MG63 (cell line): ENCODE measurements around the gene OR5J2. TPM values are rescaled to one million over a fixed set of nuclear protein-coding genes. Genes with fewer than 3 reads are reported as not detected.
"Not testable (repeated sequence)": the region's sequence is repeated elsewhere in the genome, so short reads cannot be mapped to it uniquely, and the experiment has no call there.

Experiments
- DNase-seq: peaks from one replicate; pipeline ENCODE4 v3.0.0-alpha.2; 2020
- H3K27me3 ChIP-seq: fragments of 250-450 bp; sonication (Bioruptor Pico); 2 replicates; pipeline ENCODE4 v1.5.1; 2020; ENCODE audit warnings: mild to moderate bottlenecking, moderate library complexity
- H3K36me3 ChIP-seq: fragments of 250-450 bp; sonication (Bioruptor Pico); 2 replicates; pipeline ENCODE4 v1.5.1; 2020; ENCODE audit warnings: mild to moderate bottlenecking, moderate library complexity
- H3K4me3 ChIP-seq: fragments of 250-450 bp; sonication (Bioruptor Pico); 2 replicates; pipeline ENCODE4 v1.5.1; 2020; ENCODE audit warnings: mild to moderate bottlenecking, moderate library complexity
- H3K9me3 ChIP-seq: fragments of 250-450 bp; sonication (Bioruptor Pico); 2 replicates; pipeline ENCODE4 v1.5.1; 2020; ENCODE audit warnings: mild to moderate bottlenecking, moderate library complexity
- total RNA-seq: library from RNA; depleted of rRNA; stranded (reverse); fragments of >200 nt; shearing (Covaris generic); gene quantifications from 2 replicates; pipeline ENCODE4 v1.2.3, GENCODE V29; 2014; ENCODE audit warnings: low replicate concordance; rRNA removed

OR5J2 gene
- not detected in 2 replicates for total RNA-seq

DNA sequence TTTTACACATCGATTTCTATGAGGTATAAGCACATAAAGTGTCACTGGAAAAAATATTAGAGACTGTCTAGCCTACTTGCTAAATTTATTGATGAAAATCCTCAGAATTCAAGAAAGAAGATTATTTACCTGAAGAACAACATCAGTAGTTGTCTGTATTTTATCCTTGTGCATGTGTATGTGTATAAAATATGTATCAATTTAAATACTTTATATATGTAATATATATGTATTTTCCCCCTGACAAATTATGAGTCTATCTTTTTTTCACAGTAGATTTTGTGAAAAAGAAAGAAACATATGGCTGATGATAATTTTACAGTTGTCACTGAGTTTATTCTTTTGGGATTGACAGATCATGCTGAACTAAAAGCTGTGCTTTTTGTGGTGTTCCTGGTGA lies at the start of gene OR5J2:
OR5J2 (plus strand) TSS at position 301 of the 400 bp plus-strand sequence; CDS start at position 301, 0 bp downstream.
- Histone ChIP-seq H3K27me3 (no peaks in the 10 kb centered on the region), H3K4me3 (no peak within 1 kb of the TSS), H3K9me3 (peaks cover 2% of the 10 kb centered on the region; the same call in 1 of the 2 replicates), H3K36me3 (no peaks in the 10 kb centered on the region)
- DNase-seq = no peak

DNA sequence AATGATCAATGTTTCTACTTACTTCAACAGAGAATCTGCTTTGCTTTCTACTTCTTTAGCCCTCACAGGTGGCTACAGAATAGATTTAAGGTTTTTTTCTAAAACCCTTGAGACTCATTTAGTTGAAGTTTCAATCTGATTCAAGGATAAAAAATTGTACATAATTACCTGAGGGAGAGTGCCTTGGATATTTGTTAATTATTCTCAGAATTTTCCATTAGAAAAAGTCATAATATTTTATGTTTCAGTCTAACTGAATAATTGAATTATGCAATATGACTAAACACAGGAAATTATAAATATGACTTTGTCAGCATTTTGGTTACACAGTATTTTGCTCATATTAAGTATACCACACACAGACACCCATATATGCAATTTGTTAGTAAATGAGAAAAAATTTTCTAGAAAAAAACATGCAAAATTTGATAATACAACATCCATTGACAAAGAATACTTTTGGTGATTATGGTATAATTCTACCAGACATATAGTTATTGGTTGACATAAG lies 36.2 kb upstream of the OR5J2 start, which contains the start of gene OR8J3:
OR8J3 (minus strand) TSS at position 51 of the 511 bp plus-strand sequence. CDS start 2,483 bp downstream, outside the sequence.
- no peaks in the 10 kb centered on the region for H3K36me3 ChIP-seq

GRCh38 chr11:56143681-56144080 lies 32.7 kb upstream of the OR5J2 start:
- not testable (repeated sequence) for H3K9me3 ChIP-seq, H3K27me3 ChIP-seq, H3K4me3 ChIP-seq, H3K36me3 ChIP-seq, DNase-seq

More for the DNA sequence above, 36.2 kb upstream of the OR5J2 start, which contains the start of gene OR8J3:
- Histone ChIP-seq H3K27me3 (no peaks in the 10 kb centered on the region), H3K9me3 (no peaks in the 10 kb centered on the region), H3K4me3 (no peak within 1 kb of the TSS)
- DNase-seq = no peak

GRCh38 chr11:56151376-56151775 lies 25.0 kb upstream of the OR5J2 start:
- Histone ChIP-seq H3K4me3 (no peak overlapping the region), H3K27me3 (no peaks in the 10 kb centered on the region), H3K9me3 (no peaks in the 10 kb centered on the region; the same call in 1 of the 2 replicates), H3K36me3 (no peaks in the 10 kb centered on the region)
- no peak for DNase-seq

GRCh38 chr11:56152333-56152732 lies 24.1 kb upstream of the OR5J2 start:
- no peak for DNase-seq
- Histone ChIP-seq H3K36me3 (no peaks in the 10 kb centered on the region), H3K9me3 (no peaks in the 10 kb centered on the region; the same call in 1 of the 2 replicates), H3K4me3 (no peak overlapping the region), H3K27me3 (no peaks in the 10 kb centered on the region)

DNA sequence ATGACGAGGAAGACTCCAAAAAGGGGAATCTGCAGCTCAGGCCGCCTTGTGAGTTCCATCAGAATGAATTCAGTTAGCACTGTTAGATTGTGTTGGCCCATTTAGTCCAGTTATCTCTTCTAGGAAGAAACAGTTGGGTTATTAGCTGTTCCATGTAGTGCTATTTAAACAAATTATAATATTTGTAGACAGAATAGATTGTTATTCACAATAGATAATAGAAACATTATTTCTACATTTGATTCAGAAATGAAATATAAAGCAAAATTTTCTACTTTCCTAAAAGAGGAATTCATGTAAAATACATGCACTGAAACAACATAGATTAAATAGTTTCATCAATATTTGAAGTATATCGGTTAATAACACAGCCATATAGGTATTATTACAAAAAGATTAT lies 16.2 kb upstream of the OR5J2 start, which contains the start of gene OR8K5:
OR8K5 (minus strand) TSS at position 101 of the 400 bp plus-strand sequence; CDS start at position 101, 0 bp downstream.
- DNase-seq = no peak
- H3K4me3 ChIP-seq = no peak within 1 kb of the TSS
- H3K27me3 ChIP-seq = no peaks in the 10 kb centered on the region
- no peaks in the 10 kb centered on the region for H3K36me3 ChIP-seq
- H3K9me3 ChIP-seq = no peaks in the 10 kb centered on the region

GRCh38 chr11:56163804-56164203 lies 12.6 kb upstream of the OR5J2 start:
- Histone ChIP-seq H3K4me3 (no peak overlapping the region), H3K9me3 (no peaks in the 10 kb centered on the region), H3K27me3 (no peaks in the 10 kb centered on the region), H3K36me3 (no peaks in the 10 kb centered on the region)
- DNase-seq = no peak

DNA sequence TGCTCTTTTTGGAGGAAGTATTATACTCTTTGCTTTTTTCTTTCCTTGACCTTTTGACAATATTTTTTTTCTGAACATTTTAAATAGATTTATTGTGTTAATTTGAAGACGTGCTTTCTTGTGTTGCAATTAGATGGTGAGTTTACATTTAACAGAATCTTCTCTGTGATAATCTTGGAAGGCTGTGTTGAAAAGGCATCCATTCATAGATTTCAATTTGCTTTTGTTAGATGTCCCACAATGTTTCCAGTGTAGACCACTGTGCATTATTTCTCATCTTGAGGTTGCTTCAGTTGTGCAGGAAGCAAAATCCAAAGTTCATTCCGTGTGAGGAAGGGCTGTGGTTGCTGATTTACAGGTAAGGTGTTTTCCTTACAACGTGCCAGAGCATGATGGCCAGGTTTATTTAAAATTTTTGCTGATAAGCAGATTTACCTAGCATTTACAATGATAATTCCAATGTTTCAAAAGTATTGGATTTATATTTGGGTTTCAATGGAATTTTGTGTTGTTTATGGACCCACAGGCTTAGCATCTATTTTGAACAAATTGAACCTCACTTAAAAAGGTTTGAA lies 4.1 kb upstream of the OR5J2 start:
- Histone ChIP-seq H3K4me3 (no peak overlapping the region), H3K27me3 (no peaks in the 10 kb centered on the region), H3K9me3 (no peaks in the 10 kb centered on the region), H3K36me3 (no peaks in the 10 kb centered on the region)
- DNase-seq = no peak

- H3K9me3 ChIP-seq = peaks cover 2% of the 10 kb centered on the region; the same call in 1 of the 2 replicates
- no peaks in the 10 kb centered on the region for H3K27me3 ChIP-seq
- H3K4me3 ChIP-seq = no peak overlapping the region
- no peak for DNase-seq
- no peaks in the 10 kb centered on the region for H3K36me3 ChIP-seq
These were observed 7.0 kb downstream of the OR5J2 start for GRCh38 chr11:56183459-56183858.

DNA sequence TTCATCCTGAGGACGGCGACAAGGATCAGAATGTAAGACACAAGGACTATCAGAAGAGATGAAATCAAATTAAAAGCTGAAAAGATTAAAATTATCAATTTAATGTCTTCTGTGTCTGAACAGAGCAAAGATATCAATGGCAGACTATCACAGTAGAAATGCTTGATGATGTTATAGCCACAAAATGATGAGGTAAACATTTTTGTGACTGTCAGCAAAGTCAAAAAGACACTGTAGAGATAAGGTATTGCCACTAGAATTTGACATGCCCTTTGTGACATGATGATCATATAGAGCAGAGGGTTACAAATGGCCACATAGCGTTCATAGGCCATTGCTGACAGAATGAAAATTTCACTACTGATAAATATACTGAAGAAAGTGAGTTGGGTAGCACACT lies 12.2 kb downstream of the OR5J2 start:
- H3K9me3 ChIP-seq = no peaks in the 10 kb centered on the region
- no peak for DNase-seq
- no peaks in the 10 kb centered on the region for H3K27me3 ChIP-seq
- H3K36me3 ChIP-seq = no peaks in the 10 kb centered on the region
- no peak overlapping the region for H3K4me3 ChIP-seq

GRCh38 chr11:56196705-56197104 lies 20.3 kb downstream of the OR5J2 start:
- H3K27me3 ChIP-seq = no peaks in the 10 kb centered on the region
- H3K36me3 ChIP-seq = no peaks in the 10 kb centered on the region
- H3K4me3 ChIP-seq = no peak overlapping the region
- no peak for DNase-seq
- H3K9me3 ChIP-seq = no peaks in the 10 kb centered on the region

- Histone ChIP-seq H3K27me3 (no peaks in the 10 kb centered on the region), H3K9me3 (no peaks in the 10 kb centered on the region), H3K36me3 (no peaks in the 10 kb centered on the region), H3K4me3 (no peak overlapping the region)
- no peak for DNase-seq
These were observed 20.9 kb downstream of the OR5J2 start for GRCh38 chr11:56197367-56197766.

- Histone ChIP-seq H3K27me3 (no peaks in the 10 kb centered on the region; the same call in 1 of the 2 replicates), H3K9me3 (no peaks in the 10 kb centered on the region), H3K4me3 (no peak overlapping the region), H3K36me3 (no peaks in the 10 kb centered on the region)
- DNase-seq = no peak
These were observed 31.4 kb downstream of the OR5J2 start for GRCh38 chr11:56207790-56208189.

GRCh38 chr11:56214537-56214936 lies 38.1 kb downstream of the OR5J2 start:
- Histone ChIP-seq H3K27me3 (no peaks in the 10 kb centered on the region), H3K36me3 (no peaks in the 10 kb centered on the region), H3K4me3 (no peak overlapping the region), H3K9me3 (no peaks in the 10 kb centered on the region)
- DNase-seq = no peak

DNA sequence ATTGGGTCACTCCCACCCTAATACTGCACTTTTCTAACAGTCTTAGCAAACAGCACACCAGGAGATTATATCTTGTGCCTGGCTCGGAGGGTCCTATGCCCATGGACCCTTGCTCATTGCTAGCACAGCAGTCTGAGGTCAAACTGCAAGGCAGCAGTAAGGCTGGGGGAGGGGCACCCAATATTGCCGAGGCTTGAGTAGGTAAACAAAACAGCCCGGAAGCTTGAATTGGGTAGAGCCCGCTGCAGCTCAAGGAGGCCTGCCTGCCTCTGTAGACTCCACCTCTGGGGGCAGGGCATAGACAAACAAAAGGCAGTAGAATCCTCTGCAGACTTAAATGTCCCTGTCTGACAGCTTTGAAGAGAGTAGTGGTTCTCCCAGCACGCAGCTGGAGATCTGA lies 43.3 kb downstream of the OR5J2 start:
- not testable (repeated sequence) for H3K9me3 ChIP-seq, H3K36me3 ChIP-seq, H3K27me3 ChIP-seq, DNase-seq, H3K4me3 ChIP-seq
